ENCODE data around the gene PDE1C.

- TF ChIP-seq CTCF (IDR thresholded peaks at IDR 0.05) (peak; percentile 70 to 86 (median 82)), POLR2A (IDR thresholded peaks at IDR 0.05) (no peak)
These were observed 333.9 kb downstream of the PDE1C start for GRCh38 chr7:31735991-31736982.
